SK-N-DZ (cell line): Measurements from ENCODE around the gene HLA-B. TPM values are rescaled to one million over a fixed set of nuclear protein-coding genes. Genes with fewer than 3 reads are reported as not detected.
"Not testable (repeated sequence)": the region's sequence is repeated elsewhere in the genome, so short reads cannot be mapped to it uniquely, and the experiment has no call there.

ENCODE experiments used
- DNase-seq: peaks from one replicate; pipeline ENCODE4 v3.0.0-alpha.2; 2015; ENCODE audit warnings: low spot score
- polyA plus RNA-seq, 2 experiments: library from polyadenylated mRNA; depleted of rRNA; stranded (reverse); fragments of >200 nt; gene quantifications; 2 replicates each; pipeline ENCODE4 v1.2.3, GENCODE V29; 2014

The HLA-B gene
- polyA plus RNA-seq (2014; cell fraction: cytosol; rRNA removed): not detected in 2 replicates
- polyA plus RNA-seq (2014; cell fraction: nucleus; rRNA removed): not detected in 2 replicates

DNA sequence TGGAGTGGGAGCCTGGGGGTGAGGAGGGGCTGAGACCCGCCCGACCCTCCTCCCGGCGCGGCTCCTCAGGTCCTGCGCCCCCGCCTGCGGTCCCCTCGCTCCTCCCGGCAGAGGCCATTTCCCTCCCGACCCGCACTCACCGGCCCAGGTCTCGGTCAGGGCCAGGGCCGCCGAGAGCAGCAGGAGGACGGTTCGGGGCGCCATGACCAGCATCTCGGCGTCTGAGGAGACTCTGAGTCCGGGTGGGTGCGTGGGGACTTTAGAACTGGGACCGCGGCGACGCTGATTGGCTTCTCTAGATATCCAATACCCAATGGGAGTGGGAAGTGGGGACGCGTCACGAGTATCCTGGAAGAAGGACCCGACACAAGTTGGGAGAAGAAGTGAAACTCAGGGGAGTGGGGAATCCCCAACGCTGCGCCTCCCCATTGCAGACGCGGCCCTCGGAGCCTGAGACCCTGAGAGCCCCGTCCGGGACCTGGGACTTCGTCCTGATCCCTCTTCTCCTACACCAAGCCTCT lies at the start of gene HLA-B:
Gene HLA-B, minus strand, starts transcription at position 234 of the 521 bp plus-strand sequence. Its CDS starts 21 bp downstream, at position 213.
- no peak for DNase-seq

GRCh38 chr6:31405996-31406395 lies 49.0 kb upstream of the HLA-B start:
- DNase-seq: no peak

GRCh38 chr6:31404061-31404364 lies 47.0 kb upstream of the HLA-B start:
- DNase-seq: not testable (repeated sequence)

GRCh38 chr6:31403283-31404060 lies 46.5 kb upstream of the HLA-B start, which contains the start of gene MICA:
MICA (plus strand) TSS chr6:31403595; CDS start chr6:31403633, 38 bp downstream.
- DNase-seq: no peak

GRCh38 chr6:31402324-31403282 lies 45.6 kb upstream of the HLA-B start:
- no peak for DNase-seq

- DNase-seq: no peak
Measured at GRCh38 chr6:31401403-31401802, 44.4 kb upstream of the HLA-B start.

GRCh38 chr6:31400467-31401289 lies 43.7 kb upstream of the HLA-B start:
- no peak for DNase-seq

DNA sequence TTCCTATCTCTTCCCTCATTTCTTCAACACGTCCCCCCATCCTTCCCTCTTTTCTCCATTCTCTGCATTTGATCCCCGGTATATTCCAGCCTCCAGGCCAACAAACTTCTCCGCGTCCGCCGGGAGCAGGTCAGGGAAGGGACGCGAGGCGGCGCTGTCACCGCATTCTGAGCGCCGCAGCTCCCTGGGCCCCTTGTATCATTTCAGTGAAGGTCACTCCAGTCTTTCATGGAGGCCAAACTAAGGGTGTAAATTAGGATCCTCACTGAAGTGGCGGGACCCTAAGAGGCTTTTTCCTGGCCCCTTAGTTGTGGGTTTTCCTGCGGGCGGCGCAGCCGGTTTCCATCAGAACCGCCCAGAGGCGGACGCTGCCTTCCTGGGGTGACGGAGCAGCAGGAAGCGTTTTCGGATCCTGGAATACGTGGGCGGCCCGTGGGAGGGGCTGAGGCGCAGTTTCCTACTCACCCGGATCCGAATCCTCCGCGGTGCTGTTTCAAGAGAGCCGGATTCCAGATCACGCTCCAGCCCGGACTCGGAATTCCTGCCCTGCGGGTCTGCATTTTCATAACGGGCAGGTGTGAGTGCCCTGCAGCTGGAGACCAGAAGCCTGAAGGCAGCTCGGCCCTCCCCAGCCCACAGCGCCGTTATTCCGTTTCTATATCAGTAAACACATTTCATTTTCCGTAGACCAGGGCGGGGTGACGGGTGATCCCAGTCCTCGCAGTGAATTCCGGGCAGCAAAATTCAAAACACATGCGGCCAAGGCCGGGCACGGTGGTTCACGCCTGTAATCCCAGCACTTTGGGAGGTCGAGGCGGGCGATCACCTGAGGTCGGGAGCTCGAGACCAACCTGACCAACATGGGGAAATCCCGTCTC lies 42.8 kb upstream of the HLA-B start:
- DNase-seq: no peak

- DNase-seq: no peak
Measured at GRCh38 chr6:31397901-31398525, 41.0 kb upstream of the HLA-B start.

- DNase-seq: not testable (repeated sequence)
Measured at GRCh38 chr6:31397153-31397499, 40.1 kb upstream of the HLA-B start.

DNA sequence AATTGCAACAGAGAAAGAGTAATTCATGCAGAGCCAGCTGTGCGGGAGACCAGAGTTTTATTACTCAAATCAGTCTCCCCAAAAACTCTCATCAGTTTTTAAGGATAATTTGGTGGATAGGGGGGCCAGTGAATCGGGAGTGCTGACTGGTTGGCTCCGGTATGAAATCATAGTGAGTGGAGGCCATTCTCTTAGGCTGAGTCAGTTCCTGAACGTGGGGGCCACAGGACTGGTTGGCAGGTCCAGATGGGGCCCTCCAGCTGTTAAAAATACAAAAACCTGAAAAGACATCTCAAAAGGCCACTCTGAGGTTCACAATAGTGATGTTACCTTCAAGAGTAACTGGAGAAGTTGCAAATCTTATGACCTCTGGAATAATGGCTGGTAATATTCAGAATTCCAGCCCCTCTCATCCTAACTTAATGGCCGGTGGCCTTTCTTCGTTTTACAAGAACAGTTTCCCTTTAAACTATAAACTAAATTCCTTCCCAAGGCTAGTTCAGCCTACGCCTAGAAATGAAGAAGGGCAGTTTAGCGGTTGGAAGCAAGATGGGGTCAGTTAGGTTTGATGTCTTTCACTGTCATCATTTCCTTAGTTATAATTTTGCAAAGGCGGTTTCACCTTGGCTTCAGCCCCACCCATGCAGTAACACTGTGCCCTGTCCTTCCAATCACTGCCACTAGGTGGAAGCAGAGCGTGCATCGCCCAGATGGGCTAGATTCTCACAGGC lies 39.6 kb upstream of the HLA-B start:
- peak; percentile 49 for DNase-seq

DNA sequence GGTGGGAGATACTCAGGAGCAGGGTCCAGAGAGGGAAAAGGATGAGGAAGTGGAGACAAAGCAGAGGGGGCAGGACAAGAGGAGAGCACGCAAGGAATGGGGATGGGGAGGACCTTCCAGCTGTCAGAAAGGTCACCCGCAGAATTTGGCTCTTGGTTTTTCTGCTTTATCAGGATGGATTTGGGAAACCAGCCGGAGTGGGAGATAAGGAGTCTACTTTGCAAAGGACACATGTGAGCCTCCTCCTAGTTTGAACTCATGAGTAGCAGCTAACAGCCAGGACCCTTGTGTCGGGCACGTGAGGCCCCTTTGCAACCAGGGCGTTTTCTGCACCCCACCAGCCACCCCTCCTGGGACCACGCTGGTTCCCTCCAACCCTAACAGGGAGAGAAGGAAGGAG lies 38.9 kb upstream of the HLA-B start:
- no peak for DNase-seq

GRCh38 chr6:31394381-31394780 lies 37.4 kb upstream of the HLA-B start:
- no peak for DNase-seq

DNA sequence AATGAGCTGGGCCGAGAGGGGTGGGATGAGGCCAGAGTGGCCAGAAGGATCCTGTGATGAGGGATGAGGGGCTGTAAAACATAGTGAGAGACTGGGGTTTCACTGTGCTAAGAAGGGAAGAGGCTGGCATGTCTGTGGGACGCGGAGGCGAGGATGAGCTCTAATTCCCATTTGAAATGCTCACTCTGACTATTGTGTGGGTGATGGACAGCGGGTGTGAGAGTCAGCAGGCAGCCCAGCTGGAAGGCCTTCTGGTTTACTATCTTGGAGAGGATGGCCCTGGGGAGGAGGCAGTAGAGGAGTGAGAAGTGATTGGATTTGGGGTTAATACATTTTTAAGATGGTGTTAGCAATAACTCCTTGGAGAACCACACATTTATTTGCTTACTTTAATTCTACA lies 37.0 kb upstream of the HLA-B start:
- DNase-seq: no peak

- DNase-seq: not testable (repeated sequence)
Measured at GRCh38 chr6:31389802-31390132, 32.8 kb upstream of the HLA-B start.

- not testable (repeated sequence) for DNase-seq
Measured at GRCh38 chr6:31388916-31389801, 32.2 kb upstream of the HLA-B start.

DNA sequence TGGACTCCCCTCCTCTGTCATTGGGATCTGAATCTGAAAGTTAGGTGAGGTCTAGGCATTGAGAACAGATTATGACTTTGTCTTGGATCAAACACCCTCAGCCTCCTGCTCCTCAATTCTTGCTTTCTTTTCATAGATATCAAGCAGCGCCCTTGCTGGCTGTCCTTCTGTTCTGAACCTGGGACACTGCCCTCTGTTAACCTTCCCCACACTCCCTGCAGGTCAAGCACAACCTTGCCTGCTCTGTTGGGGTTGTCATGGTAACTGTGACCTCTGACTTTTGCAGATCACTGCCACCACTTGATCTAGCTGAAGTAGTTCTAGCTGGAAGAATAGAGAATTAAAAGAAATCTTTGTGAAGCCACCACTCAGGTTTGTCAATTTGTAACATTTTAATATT lies 30.0 kb upstream of the HLA-B start:
- no peak for DNase-seq

GRCh38 chr6:31386099-31386498 lies 29.1 kb upstream of the HLA-B start:
- no peak for DNase-seq
